GM12878 (cell line): Measurements from ENCODE around the gene DYNLT3. TPM values are rescaled to one million over a fixed set of nuclear protein-coding genes. Genes with fewer than 3 reads are reported as not detected.

Experiments used
- ATAC-seq: fragments of 200-7000 bp; cut with Tn5 transposase; 3 replicates; pipeline ENCODE4 v1.9.1; 2020; ENCODE audit warnings: mild to moderate bottlenecking, moderate library complexity
- BruUV-seq: library from RNA; stranded (reverse); fragments of 400-500 nt; replicated peaks from 2 replicates; lab custom pipeline; 2021; lab: Mats Ljungman, UMichigan
- CTCF ChIA-PET: fragments of 300-600 bp; sonication (Branson Sonifier 250); formaldehyde crosslinking; extraction: SDS; loops from one replicate; lab custom pipeline; 2021; ENCODE audit warnings: inconsistent platforms; lab: Yijun Ruan, JAX
- POLR2A ChIA-PET: fragments of 350-600 bp; formaldehyde crosslinking; extraction: SDS; loops from one replicate; lab custom pipeline; 2021; ENCODE audit warnings: inconsistent platforms; lab: Charles Lee
- RAD21 ChIA-PET: fragments of 300-600 bp; sonication (Branson Sonifier 250); formaldehyde crosslinking; loops from one replicate; lab custom pipeline; 2023; ENCODE audit warnings: antibody characterized with exemption; ENCODE audit not compliant: unreplicated experiment; lab: Charles Lee
- SMC1A ChIA-PET: fragments of 300-600 bp; sonication (Branson Sonifier 250); formaldehyde crosslinking; loops from one replicate; lab custom pipeline; 2023; ENCODE audit not compliant: unreplicated experiment, uncharacterized antibody; lab: Charles Lee
- DNase-seq: peaks from one replicate; pipeline ENCODE4 v3.0.0-alpha.2; 2011; ENCODE audit warnings: low read depth, low spot score
- FAIRE-seq: peaks from 3 replicates; lab custom pipeline; 2011; peaks lifted over from hg19 to GRCh38; lab: Jason Lieb, UNC
- H2AFZ ChIP-seq: 2 replicates; pipeline ENCODE4 v1.6.0; 2011; ENCODE audit warnings: low read depth, low read length, control low read depth; ENCODE audit not compliant: control insufficient read depth
- H3K27ac ChIP-seq: 2 replicates; pipeline ENCODE4 v1.5.1; 2011; ENCODE audit warnings: control low read depth; ENCODE audit not compliant: control insufficient read depth, insufficient read depth
- H3K27me3 ChIP-seq, 2 experiments: replicated peaks in 1 of 2; 2 replicates each; pipeline versions ENCODE4 v1.6.0 to v1.6.1; 2011; ENCODE audit warnings: low read length in 1 of 2; ENCODE audit not compliant: control insufficient read depth in 2 of 2, insufficient read depth in 2 of 2
- H3K36me3 ChIP-seq, 2 experiments: 2 replicates each; pipeline ENCODE4 v1.5.1; 2011; ENCODE audit warnings: low read length in 1 of 2; ENCODE audit not compliant: control insufficient read depth in 2 of 2, insufficient read depth in 2 of 2
- H3K4me1 ChIP-seq: 2 replicates; pipeline ENCODE4 v1.6.1; 2011; ENCODE audit warnings: mild to moderate bottlenecking, low read length, moderate library complexity, mixed read lengths; ENCODE audit not compliant: control insufficient read depth, insufficient read depth
- H3K4me2 ChIP-seq: 2 replicates; pipeline ENCODE4 v1.6.0; 2011; ENCODE audit warnings: control low read depth; ENCODE audit not compliant: control insufficient read depth, insufficient read depth
- H3K4me3 ChIP-seq: fragments of 200-600 bp; sonication (generic); 2 replicates; pipeline ENCODE4 v1.5.1; 2016
- H3K79me2 ChIP-seq: 2 replicates; pipeline ENCODE4 v1.6.0; 2011; ENCODE audit warnings: low read length; ENCODE audit not compliant: control insufficient read depth, insufficient read depth
- H3K9ac ChIP-seq: 2 replicates; pipeline ENCODE4 v1.8.0; 2011; ENCODE audit warnings: low read length, control low read depth, mixed read lengths; ENCODE audit not compliant: control insufficient read depth, insufficient read depth
- H3K9me3 ChIP-seq: replicated peaks from 3 replicates; pipeline ENCODE4 v1.5.1; 2011; ENCODE audit warnings: mild to moderate bottlenecking, low read length; ENCODE audit not compliant: control insufficient read depth, insufficient read depth
- H4K20me1 ChIP-seq: 2 replicates; pipeline ENCODE4 v1.6.0; 2011; ENCODE audit not compliant: control insufficient read depth, insufficient read depth
- EED ChIP-seq: sonication (generic); IDR thresholded peaks from 2 replicates; pipeline ENCODE4 v1.6.1; 2016; ENCODE audit warnings: antibody characterized with exemption, low read depth
- IKZF1 ChIP-seq: fragments of 450-650 bp; conservative IDR thresholded peaks from 2 replicates; pipeline ENCODE4 v1.6.1; 2017; ENCODE audit warnings: antibody characterized with exemption, mild to moderate bottlenecking
- IKZF2 ChIP-seq, 2 experiments: fragments of 450-650 bp; IDR thresholded peaks; 2 replicates each; pipeline ENCODE4 v1.6.1; 2017; ENCODE audit warnings: mild to moderate bottlenecking in 2 of 2, moderate library complexity in 2 of 2
- KDM1A ChIP-seq: fragments of 200-600 bp; sonication (generic); IDR thresholded peaks from 2 replicates; pipeline ENCODE4 v1.6.1; 2016; ENCODE audit warnings: borderline replicate concordance
- NFIC ChIP-seq: IDR thresholded peaks from 2 replicates; pipeline ENCODE4 v1.6.1; 2012; ENCODE audit warnings: low read depth, mild to moderate bottlenecking, inconsistent platforms, low read length, moderate library complexity
- POLR2A ChIP-seq: IDR thresholded peaks from 2 replicates; pipeline ENCODE4 v1.6.1; 2011; ENCODE audit warnings: low read depth, mild to moderate bottlenecking, low read length
- RAD51 ChIP-seq: fragments of 450-650 bp; IDR thresholded peaks from 2 replicates; pipeline ENCODE4 v1.6.1; 2016; ENCODE audit warnings: moderate library complexity, mild to moderate bottlenecking, inconsistent platforms
- RUNX3 ChIP-seq: IDR thresholded peaks from 2 replicates; pipeline ENCODE4 v1.6.1; 2012; ENCODE audit warnings: low read length, inconsistent platforms
- STAT3 ChIP-seq: IDR thresholded peaks from 2 replicates; pipeline ENCODE4 v1.6.1; 2011; ENCODE audit warnings: low read depth, low read length, improper control_type of control experiment
- WGBS: methylation state at CpG from one replicate; pipeline ENCODE4 v1.1.6; 2016; ENCODE audit warnings: low lambda C conversion rate; ENCODE audit not compliant: insufficient replicate concordance, insufficient coverage; ENCODE audit errors: missing lambda C conversion rate; 5-methylcytosine and 5-hydroxymethylcytosine counted together
- in situ Hi-C: fragments of 300-500 bp; cut with MboI; formaldehyde crosslinking; loops from 9 replicates; pipeline ENCODE4 v1.14.3; 2018; ENCODE audit warnings: mixed read lengths
- intact Hi-C: fragments of 100-400 bp; cut with micrococcal nuclease; formaldehyde crosslinking; loops from one replicate; pipeline ENCODE4 v1.14.2; 2022; ENCODE audit not compliant: unreplicated experiment
- polyA plus RNA-seq, 11 experiments: library from polyadenylated mRNA; depleted of rRNA in 4 of 11; unstranded in 6 of 11; stranded (reverse) in 5 of 11; fragments of >200 nt; fragmentation: Nextera tagmentation in 4 of 11; fragmentation: Illumina TruSeq in 1 of 11; extraction: Ambion mirVana in 4 of 11; extraction: Trizol in 1 of 11; gene quantifications; 1 replicate in 1 of 11; 2 replicates in 10 of 11; pipeline versions ENCODE4 v1.2.1 to v1.2.3, GENCODE V29; 2011 to 2016; ENCODE audit warnings: inconsistent platforms in 2 of 11, missing spikeins in 2 of 11, low read depth in 1 of 11
- total RNA-seq, 4 experiments: library from RNA; depleted of rRNA in 3 of 4; stranded (reverse); fragments of >200 nt in 3 of 4; fragmentation: Illumina TruSeq in 1 of 4; extraction: Trizol in 1 of 4; gene quantifications; 2 replicates each; pipeline versions ENCODE4 v1.2.1 to v1.2.3, GENCODE V29; 2013 to 2021
- TF ChIP-seq, protein P1 (sequence below): IDR thresholded peaks from 2 replicates; pipeline ENCODE4 v1.6.1; 2011; ENCODE audit warnings: borderline replicate concordance, low read depth, mild to moderate bottlenecking, moderate library complexity, low read length; ENCODE audit not compliant: insufficient read depth, poor library complexity, severe bottlenecking

The DYNLT3 gene
- total and polyA plus RNA-seq, 10 of the 15 experiments (the other 5 are each of a cell fraction or from before 2014, with no cell fraction given) = 8.0 to 19.2 (median 12.8) TPM

DNA sequence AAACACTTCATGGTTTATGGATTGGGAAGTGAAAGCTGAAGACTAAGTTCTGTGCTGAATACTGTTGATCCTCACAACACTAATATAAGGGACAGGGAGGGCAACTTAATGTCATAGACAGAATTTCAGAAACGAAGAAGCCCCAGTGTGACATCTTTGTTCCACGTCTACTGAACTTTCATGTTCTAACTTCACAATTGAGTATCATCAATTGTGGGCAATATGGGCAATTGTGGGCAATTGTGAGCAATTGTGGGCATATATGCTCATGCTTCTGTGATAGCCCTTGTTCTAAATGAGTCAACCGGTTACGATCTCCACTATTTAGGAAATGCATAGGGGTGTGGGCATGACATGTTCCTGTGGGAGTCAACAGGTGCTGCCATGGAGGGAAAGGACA is 33.8 kb downstream of the DYNLT3 start:
- H3K9me3 ChIP-seq = no peaks in the 10 kb centered on the region; the same call in 2 of the 3 replicates
- ATAC-seq (peak; percentile 40), DNase-seq (no peak), FAIRE-seq (no peak)
- WGBS = 9% methylated on average over 4 of the region's 4 CpGs
- H3K9ac ChIP-seq = no peak overlapping the region
- no peak overlapping the region for H3K4me3 ChIP-seq
- TF ChIP-seq IKZF1 (peak; percentile 25; the same call in 1 of the 2 replicates), RAD51 (no peak), POLR2A (no peak), RUNX3 (peak; percentile 66), EED (0 out of 2 replicates have a peak, but pooled peaks have one; percentile 44), IKZF2 (IDR thresholded peaks at IDR 0.05) (peak in 1 of 2 experiments; percentile 53; a peak in 1 of 4 replicates), STAT3 (no peak), KDM1A (no peak), NFIC (peak; percentile 46; the same call in 1 of the 2 replicates)
- TF ChIP-seq, protein P1, sequence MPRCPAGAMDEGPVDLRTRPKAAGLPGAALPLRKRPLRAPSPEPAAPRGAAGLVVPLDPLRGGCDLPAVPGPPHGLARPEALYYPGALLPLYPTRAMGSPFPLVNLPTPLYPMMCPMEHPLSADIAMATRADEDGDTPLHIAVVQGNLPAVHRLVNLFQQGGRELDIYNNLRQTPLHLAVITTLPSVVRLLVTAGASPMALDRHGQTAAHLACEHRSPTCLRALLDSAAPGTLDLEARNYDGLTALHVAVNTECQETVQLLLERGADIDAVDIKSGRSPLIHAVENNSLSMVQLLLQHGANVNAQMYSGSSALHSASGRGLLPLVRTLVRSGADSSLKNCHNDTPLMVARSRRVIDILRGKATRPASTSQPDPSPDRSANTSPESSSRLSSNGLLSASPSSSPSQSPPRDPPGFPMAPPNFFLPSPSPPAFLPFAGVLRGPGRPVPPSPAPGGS = peak; percentile 90
- H3K36me3 ChIP-seq = no peaks in the 10 kb centered on the region; a peak in 1 of 4 replicates
- H3K4me2 ChIP-seq = no peak overlapping the region
- BruUV-seq = no TSS peak
- in situ Hi-C loops = no loop called here
- CTCF ChIA-PET = interaction anchor here (0.7 to 3.6 kb wide), 6 partner anchors 10 to 68 kb away, joined by 3 to 23 read pairs (median 5); no protein-coding TSS in a partner anchor
- H4K20me1 ChIP-seq = no peaks in the 10 kb centered on the region
- H3K79me2 ChIP-seq = no peaks in the 10 kb centered on the region
- H3K27me3 ChIP-seq = no peaks in the 10 kb centered on the region; a peak in 1 of 4 replicates
- POLR2A ChIA-PET = no interaction called here
- SMC1A ChIA-PET = interaction anchor here (0.5 to 10.3 kb wide), 7 partner anchors 9 to 67 kb away, joined by 3 to 75 read pairs (median 7); partner anchors contain the start of gene CYBB
- no peak overlapping the region for H2AFZ ChIP-seq
- no peak overlapping the region for H3K27ac ChIP-seq
- intact Hi-C loops = no loop called here
- peaks cover 27% of the 10 kb centered on the region for H3K4me1 ChIP-seq
- RAD21 ChIA-PET = interaction anchor here (1.2 kb wide), 1 partner anchor 67 kb away, joined by 3 read pairs; no protein-coding TSS in a partner anchor
